ENCODE results near the gene NHP2.
A peak's percentile ranks its signal among the peaks of the same experiment; 100 is the strongest.

The NHP2 gene

GRCh38 chr5:178165581-178165980, 11.9 kb upstream of the NHP2 start:
- no peak overlapping the region for H3K4me2 ChIP-seq (ENCODE audit: insufficient read depth, low read length)
- DNase-seq, result no peak

DNA sequence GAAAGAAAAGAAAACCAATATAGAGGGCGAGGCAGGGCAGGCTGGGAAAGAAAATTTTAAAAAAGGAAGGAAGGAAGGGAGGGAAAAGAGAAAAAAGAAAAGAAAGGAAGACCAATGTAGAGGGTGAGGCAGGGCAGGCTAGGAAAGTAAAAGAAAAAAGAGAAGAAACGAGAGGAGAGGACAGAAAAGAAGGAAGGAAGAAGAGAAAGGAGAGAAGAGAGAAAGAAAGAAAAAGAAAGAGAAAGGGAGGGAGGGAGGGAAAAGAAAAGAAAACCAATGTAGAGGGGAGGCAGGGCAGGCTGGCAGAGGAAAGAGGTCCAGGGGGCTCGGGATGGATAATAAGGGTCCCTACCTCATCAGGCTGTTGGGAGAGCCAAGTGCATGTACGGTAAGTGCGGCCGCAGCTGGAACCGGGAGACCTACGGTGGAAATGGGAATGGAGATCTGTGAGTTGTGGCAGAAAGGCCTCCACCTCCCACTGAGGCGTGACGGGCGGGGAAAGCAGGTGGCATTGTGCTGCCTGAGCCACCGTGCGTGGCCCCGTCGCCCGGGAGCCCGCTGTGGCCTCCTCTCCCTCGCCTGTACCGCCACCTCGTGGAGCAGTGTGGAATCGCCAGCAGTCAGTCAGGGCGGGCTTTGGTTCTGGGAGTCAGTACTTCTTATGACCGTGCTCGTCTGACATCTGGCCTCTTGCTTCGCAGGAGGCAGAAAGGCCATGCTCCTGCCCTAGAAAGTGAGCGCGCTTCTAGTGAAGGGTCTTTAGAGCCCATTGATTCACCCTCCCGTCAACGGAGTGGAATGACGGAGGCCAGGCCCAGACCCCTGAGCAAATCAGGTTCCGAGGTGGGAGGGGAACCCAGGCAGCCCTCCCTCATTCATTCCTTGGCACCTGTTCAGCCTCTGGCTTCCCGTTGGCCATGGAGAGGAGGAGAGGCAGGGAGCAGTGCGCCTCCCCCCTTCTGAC, 10.4 kb upstream of the NHP2 start:
- DNase-seq (peak; percentile 86), ATAC-seq (ENCODE audit: insufficient read depth, low read depth) (peak; percentile 99)
- Histone ChIP-seq H3K4me1 (ENCODE audit: insufficient read depth, low read length) (peaks cover 10% of the 10 kb centered on the region), H3K4me3 (ENCODE audit: low read depth in 1 of 2, low read length in 2 of 2) (peak overlapping the region in 1 of 2 experiments; percentile 53; a peak in 2 of 4 replicates), H3K9me3 (ENCODE audit: insufficient read depth, low read length, severe bottlenecking) (no peaks in the 10 kb centered on the region), H3K9ac (ENCODE audit: low read depth, low read length) (peak overlapping the region; percentile 31; the same call in 1 of the 2 replicates), H3K27ac (ENCODE audit: low read length) (no peak overlapping the region), H3K36me3 (ENCODE audit: insufficient read depth, low read length) (no peaks in the 10 kb centered on the region), H3K27me3 (ENCODE audit: insufficient read depth, low read length, poor library complexity) (peaks cover 6% of the 10 kb centered on the region), H3K4me2 (ENCODE audit: insufficient read depth, low read length) (peak overlapping the region; percentile 93), H4K20me1 (ENCODE audit: insufficient read depth, low read length) (no peaks in the 10 kb centered on the region), H3K79me2 (ENCODE audit: insufficient read depth, low read length) (no peaks in the 10 kb centered on the region), H2AFZ (ENCODE audit: low read depth, low read length) (peak overlapping the region; percentile 86)
- no peak for TF ChIP-seq EZH2 (IDR thresholded peaks at IDR 0.05; ENCODE audit: borderline replicate concordance, low read depth, low read length, severe bottlenecking)
- TF ChIP-seq, protein P1, sequence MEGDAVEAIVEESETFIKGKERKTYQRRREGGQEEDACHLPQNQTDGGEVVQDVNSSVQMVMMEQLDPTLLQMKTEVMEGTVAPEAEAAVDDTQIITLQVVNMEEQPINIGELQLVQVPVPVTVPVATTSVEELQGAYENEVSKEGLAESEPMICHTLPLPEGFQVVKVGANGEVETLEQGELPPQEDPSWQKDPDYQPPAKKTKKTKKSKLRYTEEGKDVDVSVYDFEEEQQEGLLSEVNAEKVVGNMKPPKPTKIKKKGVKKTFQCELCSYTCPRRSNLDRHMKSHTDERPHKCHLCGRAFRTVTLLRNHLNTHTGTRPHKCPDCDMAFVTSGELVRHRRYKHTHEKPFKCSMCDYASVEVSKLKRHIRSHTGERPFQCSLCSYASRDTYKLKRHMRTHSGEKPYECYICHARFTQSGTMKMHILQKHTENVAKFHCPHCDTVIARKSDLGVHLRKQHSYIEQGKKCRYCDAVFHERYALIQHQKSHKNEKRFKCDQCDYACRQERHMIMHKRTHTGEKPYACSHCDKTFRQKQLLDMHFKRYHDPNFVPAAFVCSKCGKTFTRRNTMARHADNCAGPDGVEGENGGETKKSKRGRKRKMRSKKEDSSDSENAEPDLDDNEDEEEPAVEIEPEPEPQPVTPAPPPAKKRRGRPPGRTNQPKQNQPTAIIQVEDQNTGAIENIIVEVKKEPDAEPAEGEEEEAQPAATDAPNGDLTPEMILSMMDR (IDR thresholded peaks at IDR 0.05; ENCODE audit: borderline replicate concordance, extremely low read depth, low read length, poor library complexity, severe bottlenecking), result peak; percentile 100

More at GRCh38 chr5:178165581-178165980, 11.9 kb upstream of the NHP2 start:
- no peaks in the 10 kb centered on the region for H3K36me3 ChIP-seq (ENCODE audit: insufficient read depth, low read length)
- H3K4me3 ChIP-seq (ENCODE audit: low read depth in 1 of 2, low read length in 2 of 2), result no peak overlapping the region
- ATAC-seq (ENCODE audit: insufficient read depth, low read depth), result no peak
- no peaks in the 10 kb centered on the region for H4K20me1 ChIP-seq (ENCODE audit: insufficient read depth, low read length)
- H3K9me3 ChIP-seq (ENCODE audit: insufficient read depth, low read length, severe bottlenecking), result no peaks in the 10 kb centered on the region
- no peak overlapping the region for H3K9ac ChIP-seq (ENCODE audit: low read depth, low read length)
- peaks cover 6% of the 10 kb centered on the region for H3K27me3 ChIP-seq (ENCODE audit: insufficient read depth, low read length, poor library complexity)
- no peak overlapping the region for H3K27ac ChIP-seq (ENCODE audit: low read length)
- H3K79me2 ChIP-seq (ENCODE audit: insufficient read depth, low read length), result no peaks in the 10 kb centered on the region
- no peak overlapping the region for H2AFZ ChIP-seq (ENCODE audit: low read depth, low read length)
- TF ChIP-seq, protein P1 (IDR thresholded peaks at IDR 0.05; ENCODE audit: borderline replicate concordance, extremely low read depth, low read length, poor library complexity, severe bottlenecking), result no peak
- TF ChIP-seq EZH2 (IDR thresholded peaks at IDR 0.05; ENCODE audit: borderline replicate concordance, low read depth, low read length, severe bottlenecking), result no peak
- H3K4me1 ChIP-seq (ENCODE audit: insufficient read depth, low read length), result peaks cover 10% of the 10 kb centered on the region

DNA sequence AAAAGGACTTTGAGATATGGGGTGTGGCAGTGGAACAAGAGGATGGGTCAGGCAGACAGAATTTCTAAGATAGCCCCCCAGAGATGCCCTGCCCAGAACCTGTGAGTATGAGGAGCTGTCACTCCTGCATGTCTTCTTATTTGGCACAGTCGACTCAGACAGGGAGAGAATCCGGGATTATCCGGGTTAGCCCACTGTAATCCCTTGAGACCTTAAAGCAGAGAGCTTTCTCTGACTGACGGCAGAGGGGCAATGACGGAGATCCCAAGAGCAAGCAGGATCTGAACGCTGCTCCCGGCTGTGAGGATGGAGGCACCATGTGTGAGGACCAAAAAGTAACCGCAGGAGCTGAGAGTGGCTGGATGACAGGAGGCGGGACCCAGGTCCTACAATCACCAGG, 8.8 kb upstream of the NHP2 start:
- no peak overlapping the region for H2AFZ ChIP-seq (ENCODE audit: low read depth, low read length)
- DNase-seq (no peak), ATAC-seq (ENCODE audit: insufficient read depth, low read depth) (no peak)
- TF ChIP-seq, protein P1 (IDR thresholded peaks at IDR 0.05; ENCODE audit: borderline replicate concordance, extremely low read depth, low read length, poor library complexity, severe bottlenecking), result no peak
- TF ChIP-seq EZH2 (IDR thresholded peaks at IDR 0.05; ENCODE audit: borderline replicate concordance, low read depth, low read length, severe bottlenecking), result no peak
- no peaks in the 10 kb centered on the region for H3K36me3 ChIP-seq (ENCODE audit: insufficient read depth, low read length)
- H3K4me3 ChIP-seq (ENCODE audit: low read depth in 1 of 2, low read length in 2 of 2), result no peak overlapping the region
- no peak overlapping the region for H3K9ac ChIP-seq (ENCODE audit: low read depth, low read length)
- H4K20me1 ChIP-seq (ENCODE audit: insufficient read depth, low read length), result no peaks in the 10 kb centered on the region
- H3K27me3 ChIP-seq (ENCODE audit: insufficient read depth, low read length, poor library complexity), result peaks cover 6% of the 10 kb centered on the region
- no peak overlapping the region for H3K27ac ChIP-seq (ENCODE audit: low read length)
- H3K79me2 ChIP-seq (ENCODE audit: insufficient read depth, low read length), result no peaks in the 10 kb centered on the region
- peaks cover 10% of the 10 kb centered on the region for H3K4me1 ChIP-seq (ENCODE audit: insufficient read depth, low read length)
- H3K9me3 ChIP-seq (ENCODE audit: insufficient read depth, low read length, severe bottlenecking), result no peaks in the 10 kb centered on the region
- no peak overlapping the region for H3K4me2 ChIP-seq (ENCODE audit: insufficient read depth, low read length)

Measured in DND-41 (cell line).